HepG2 (cell line): ENCODE data around the gene EVA1C. TPM values are rescaled to one million over a fixed set of nuclear protein-coding genes. Genes with fewer than 3 reads are reported as not detected.

Experiments used
- ATAC-seq: fragments of 200-7000 bp; cut with Tn5 transposase; 3 replicates; pipeline ENCODE4 v1.9.1; 2020; ENCODE audit warnings: mild to moderate bottlenecking, moderate library complexity
- BruUV-seq: library from RNA; stranded (reverse); fragments of 400-500 nt; replicated peaks from 2 replicates; lab custom pipeline; 2021; lab: Mats Ljungman, UMichigan
- CTCF ChIA-PET: fragments of 300-600 bp; formaldehyde crosslinking; extraction: SDS; loops from one replicate; lab custom pipeline; 2021; ENCODE audit warnings: low total read pairs, inconsistent platforms, low intra/inter-chr PET ratio; lab: Yijun Ruan, JAX
- POLR2A ChIA-PET: fragments of 350-600 bp; sonication (Branson Sonifier 250); formaldehyde crosslinking; loops from one replicate; lab custom pipeline; 2020; ENCODE audit warnings: antibody characterized with exemption, inconsistent platforms; lab: Yijun Ruan, JAX
- DNase-seq: peaks from one replicate; pipeline ENCODE4 v3.0.0-alpha.2; 2015; ENCODE audit warnings: low spot score
- FAIRE-seq: peaks from 3 replicates; lab custom pipeline; 2011; peaks lifted over from hg19 to GRCh38; lab: Jason Lieb, UNC
- H2AFZ ChIP-seq: one replicate; pipeline ENCODE4 v1.6.1; 2011; ENCODE audit warnings: low read length, inconsistent platforms
- H3K27ac ChIP-seq: fragments of 300-600 bp; 3 replicates; pipeline ENCODE4 v1.8.0; 2011; ENCODE audit warnings: mixed run types, mild to moderate bottlenecking, mixed read lengths, low read length, inconsistent platforms; ENCODE audit not compliant: insufficient read depth; ENCODE audit errors: extremely low read length
- H3K27me3 ChIP-seq, 2 experiments: fragments of 200-600 bp in 1 of 2; 2 replicates in 1 of 2; 3 replicates in 1 of 2; pipeline versions ENCODE4 v1.6.0 to v1.8.0; 2011; ENCODE audit warnings: low read length in 2 of 2, mild to moderate bottlenecking in 2 of 2, moderate library complexity in 2 of 2, inconsistent platforms in 1 of 2; ENCODE audit not compliant: insufficient read depth in 2 of 2, control insufficient read depth in 1 of 2
- H3K36me3 ChIP-seq, 2 experiments: fragments of 200-600 bp in 1 of 2; replicated peaks in 1 of 2; 2 replicates in 1 of 2; 3 replicates in 1 of 2; pipeline versions ENCODE4 v1.5.1 to v1.8.0; 2011; ENCODE audit warnings: low read length in 2 of 2, inconsistent platforms in 1 of 2; ENCODE audit not compliant: insufficient read depth in 2 of 2, control insufficient read depth in 1 of 2
- H3K4me1 ChIP-seq: 2 replicates; pipeline ENCODE4 v1.5.1; 2012; ENCODE audit warnings: low read length, inconsistent platforms; ENCODE audit not compliant: insufficient read depth
- H3K4me2 ChIP-seq: 2 replicates; pipeline ENCODE4 v1.6.0; 2011; ENCODE audit warnings: low read depth, low read length, inconsistent platforms
- H3K4me3 ChIP-seq, 3 experiments: fragments of 200-600 bp in 1 of 3; sonication (generic), shearing (Covaris generic) in 1 of 3; replicated peaks in 1 of 3; 2 replicates each; pipeline ENCODE4 v1.5.1; 2011 to 2016; ENCODE audit warnings: low read length in 3 of 3, inconsistent platforms in 2 of 3, low read depth in 2 of 3, mild to moderate bottlenecking in 2 of 3, control low read depth in 1 of 3, mixed read lengths in 1 of 3; ENCODE audit not compliant: insufficient read depth in 1 of 3
- H3K79me2 ChIP-seq: one replicate; pipeline ENCODE4 v1.6.1; 2011; ENCODE audit warnings: low read length, inconsistent platforms; ENCODE audit not compliant: insufficient read depth
- H3K9ac ChIP-seq: 2 replicates; pipeline ENCODE4 v1.6.0; 2011; ENCODE audit warnings: mild to moderate bottlenecking, low read depth, low read length, inconsistent platforms; ENCODE audit not compliant: insufficient read depth
- H3K9me3 ChIP-seq: 2 replicates; pipeline ENCODE4 v1.5.1; 2012; ENCODE audit warnings: mild to moderate bottlenecking, low read length
- H4K20me1 ChIP-seq: 2 replicates; pipeline ENCODE4 v1.6.0; 2011; ENCODE audit warnings: inconsistent platforms, mild to moderate bottlenecking, low read length, moderate library complexity; ENCODE audit not compliant: insufficient read depth
- CSRNP1 ChIP-seq: sonication (generic); formaldehyde crosslinking; IDR thresholded peaks from 2 replicates; pipeline ENCODE4 v1.8.1; 2023; ENCODE audit warnings: mild to moderate bottlenecking, missing genetic modification reagents
- HOXA7 ChIP-seq: sonication (generic); formaldehyde crosslinking; IDR thresholded peaks from 2 replicates; pipeline ENCODE4 v1.8.1; 2022; ENCODE audit warnings: mild to moderate bottlenecking, missing genetic modification reagents, moderate library complexity
- SRSF1 ChIP-seq: fragments of 200-400 bp; formaldehyde crosslinking; optimal IDR thresholded peaks from 2 replicates; pipeline ENCODE3; 2017; ENCODE audit warnings: mild to moderate bottlenecking, low read depth, low read length, moderate library complexity
- ZBTB21 ChIP-seq: sonication (generic); formaldehyde crosslinking; IDR thresholded peaks from 2 replicates; pipeline ENCODE4 v1.4.0; 2020; ENCODE audit warnings: missing genetic modification reagents
- ZBTB7B ChIP-seq: sonication (generic); formaldehyde crosslinking; IDR thresholded peaks from 2 replicates; pipeline ENCODE4 v1.4.0; 2020; ENCODE audit warnings: missing genetic modification reagents
- ZNF224 ChIP-seq: sonication (generic); formaldehyde crosslinking; IDR thresholded peaks from 2 replicates; pipeline ENCODE4 v1.5.0; 2020; ENCODE audit warnings: mild to moderate bottlenecking, missing genetic modification reagents
- ZNF263 ChIP-seq: sonication (generic); formaldehyde crosslinking; IDR thresholded peaks from 2 replicates; pipeline ENCODE4 v1.4.0; 2020; ENCODE audit warnings: missing genetic modification reagents
- ZNF282 ChIP-seq: fragments of 450-650 bp; IDR thresholded peaks from 2 replicates; pipeline ENCODE4 v1.6.1; 2018; ENCODE audit not compliant: partially characterized antibody
- ZNF441 ChIP-seq: sonication (generic); formaldehyde crosslinking; IDR thresholded peaks from 2 replicates; pipeline ENCODE4 v1.7.0; 2021; ENCODE audit warnings: missing genetic modification reagents, borderline replicate concordance
- ZNF629 ChIP-seq: sonication (generic); formaldehyde crosslinking; conservative IDR thresholded peaks from 2 replicates; pipeline ENCODE4 v1.5.0; 2020; ENCODE audit warnings: missing genetic modification reagents
- ZSCAN29 ChIP-seq: sonication (generic); formaldehyde crosslinking; conservative IDR thresholded peaks from 2 replicates; pipeline ENCODE4 v1.4.0; 2020; ENCODE audit warnings: mild to moderate bottlenecking, missing genetic modification reagents
- WGBS: methylation state at CpG from one replicate; pipeline ENCODE4 v1.1.6; 2017; ENCODE audit warnings: low lambda C conversion rate; 5-methylcytosine and 5-hydroxymethylcytosine counted together
- in situ Hi-C: cut with HindIII; loops from 2 replicates; pipeline ENCODE4 v1.10.0; 2017; ENCODE audit warnings: low pct_unique_long_range_greater_than_20kb; ENCODE audit not compliant: extremely low pct_ligation_motif_present
- intact Hi-C: fragments of 100-400 bp; cut with micrococcal nuclease; formaldehyde crosslinking; loops from one replicate; pipeline ENCODE4 v1.10.0; 2022; ENCODE audit not compliant: unreplicated experiment
- polyA plus RNA-seq, 8 experiments: library from polyadenylated mRNA; depleted of rRNA in 3 of 8; stranded (reverse) in 7 of 8; unstranded in 1 of 8; fragments of >200 nt; fragmentation: Illumina TruSeq in 4 of 8; extraction: Trizol in 4 of 8; gene quantifications; 2 replicates each; pipeline versions ENCODE4 v1.2.1 to v1.2.3, GENCODE V29; 2011 to 2016; ENCODE audit warnings: low read depth in 4 of 8, missing spikeins in 1 of 8, mixed read lengths in 1 of 8; ENCODE audit not compliant: insufficient read depth in 1 of 8
- total RNA-seq, 5 experiments: library from RNA; depleted of rRNA; stranded (reverse); fragments of >200 nt; fragmentation: Illumina TruSeq; extraction: Trizol; gene quantifications; 2 replicates each; pipeline ENCODE4 v1.2.3, GENCODE V29; 2016; ENCODE audit warnings: low read depth in 1 of 5
- TF ChIP-seq, protein P1 (sequence below): sonication (generic); formaldehyde crosslinking; conservative IDR thresholded peaks from 2 replicates; pipeline ENCODE4 v1.4.0; 2020; ENCODE audit warnings: missing genetic modification reagents

EVA1C gene
- total and polyA plus RNA-seq, 2 of the 13 experiments (the other 11 are each of a cell fraction or from before 2014, with no cell fraction given), result 0.29 to 0.34 TPM

DNA sequence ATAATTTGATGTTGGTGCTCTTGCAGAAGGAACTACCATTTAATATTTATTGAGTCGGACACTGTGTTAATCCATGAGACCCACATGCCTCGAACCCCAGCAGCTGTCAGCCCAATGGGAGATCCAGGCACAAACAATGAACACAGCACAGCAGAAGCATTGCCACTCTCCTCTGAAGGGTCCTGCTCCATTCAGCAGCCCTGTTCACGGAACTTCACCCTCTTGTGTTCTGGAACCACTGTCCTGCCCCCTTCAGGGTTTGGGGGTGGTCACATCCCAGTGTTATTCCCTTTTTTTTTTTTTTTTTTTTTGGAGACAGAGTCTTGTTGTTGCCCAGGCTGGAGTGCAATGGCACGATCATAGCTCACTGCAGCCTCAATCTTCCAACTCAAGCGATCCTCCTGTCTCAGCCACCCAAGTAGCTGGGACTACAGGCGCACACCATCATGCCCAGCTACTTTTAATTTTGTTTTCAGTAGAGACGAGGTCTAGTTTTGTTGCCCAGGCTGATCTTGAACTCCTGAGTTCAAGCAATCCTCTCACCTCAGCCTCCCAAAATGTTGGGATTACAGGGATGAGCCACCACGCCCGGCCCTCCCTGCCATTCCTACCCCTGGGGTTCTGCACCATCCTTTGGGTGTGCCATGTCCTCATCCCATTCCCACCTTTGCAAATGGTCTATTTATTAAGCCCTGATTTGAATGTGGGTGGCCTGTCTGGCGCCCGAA lies 70.2 kb downstream of the EVA1C start:
- no peaks in the 10 kb centered on the region for H4K20me1 ChIP-seq
- no peak overlapping the region for H3K27ac ChIP-seq
- ATAC-seq (no peak), DNase-seq (no peak), FAIRE-seq (no peak)
- intact Hi-C loops, result no loop called here
- ChIA-PET POLR2A (no interaction called here), CTCF (no interaction called here)
- TF ChIP-seq HOXA7 (CRISPR knock-in tag), result no peak
- no peak for TF ChIP-seq ZBTB7B
- TF ChIP-seq ZNF441 (CRISPR knock-in tag), result no peak
- no peak for TF ChIP-seq ZNF629 (CRISPR knock-in tag)
- TF ChIP-seq ZNF263 (CRISPR knock-in tag), result no peak
- no peak for TF ChIP-seq ZNF282
- TF ChIP-seq CSRNP1 (CRISPR knock-in tag), result no peak
- TF ChIP-seq ZBTB21 (CRISPR knock-in tag), result no peak
- no peak for TF ChIP-seq ZSCAN29 (CRISPR knock-in tag)
- no peak for TF ChIP-seq ZNF224 (CRISPR knock-in tag)
- TF ChIP-seq SRSF1, result no peak
- TF ChIP-seq, protein P1, sequence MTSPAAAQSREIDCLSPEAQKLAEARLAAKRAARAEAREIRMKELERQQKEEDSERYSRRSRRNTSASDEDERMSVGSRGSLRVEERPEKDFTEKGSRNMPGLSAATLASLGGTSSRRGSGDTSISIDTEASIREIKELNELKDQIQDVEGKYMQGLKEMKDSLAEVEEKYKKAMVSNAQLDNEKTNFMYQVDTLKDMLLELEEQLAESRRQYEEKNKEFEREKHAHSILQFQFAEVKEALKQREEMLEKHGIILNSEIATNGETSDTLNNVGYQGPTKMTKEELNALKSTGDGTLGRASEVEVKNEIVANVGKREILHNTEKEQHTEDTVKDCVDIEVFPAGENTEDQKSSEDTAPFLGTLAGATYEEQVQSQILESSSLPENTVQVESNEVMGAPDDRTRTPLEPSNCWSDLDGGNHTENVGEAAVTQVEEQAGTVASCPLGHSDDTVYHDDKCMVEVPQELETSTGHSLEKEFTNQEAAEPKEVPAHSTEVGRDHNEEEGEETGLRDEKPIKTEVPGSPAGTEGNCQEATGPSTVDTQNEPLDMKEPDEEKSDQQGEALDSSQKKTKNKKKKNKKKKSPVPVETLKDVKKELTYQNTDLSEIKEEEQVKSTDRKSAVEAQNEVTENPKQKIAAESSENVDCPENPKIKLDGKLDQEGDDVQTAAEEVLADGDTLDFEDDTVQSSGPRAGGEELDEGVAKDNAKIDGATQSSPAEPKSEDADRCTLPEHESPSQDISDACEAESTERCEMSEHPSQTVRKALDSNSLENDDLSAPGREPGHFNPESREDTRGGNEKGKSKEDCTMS (CRISPR knock-in tag), result no peak
- no peak overlapping the region for H3K4me2 ChIP-seq
- H3K27me3 ChIP-seq, result no peaks in the 10 kb centered on the region
- in situ Hi-C loops, result no loop called here
- H3K9me3 ChIP-seq, result no peaks in the 10 kb centered on the region
- H3K9ac ChIP-seq, result no peak overlapping the region
- no peaks in the 10 kb centered on the region for H3K4me1 ChIP-seq
- BruUV-seq, result no TSS peak
- no peak overlapping the region for H2AFZ ChIP-seq
- no peaks in the 10 kb centered on the region for H3K79me2 ChIP-seq
- H3K4me3 ChIP-seq, result no peak overlapping the region
- H3K36me3 ChIP-seq, result no peaks in the 10 kb centered on the region
- 70% methylated on average over 11 of the region's 11 CpGs for WGBS
